HG02884 (cell line): Measurements from ENCODE around the gene PTPRF.
"Not testable (repeated sequence)": the region's sequence is repeated elsewhere in the genome, so short reads cannot be mapped to it uniquely, and the experiment has no call there.

Source experiments
- ATAC-seq: cut with Tn5 transposase; IDR thresholded peaks from one replicate; pipeline ENCODE4 v1.9.1; 2021; ENCODE audit warnings: mild to moderate bottlenecking, moderate library complexity; ENCODE audit not compliant: unreplicated experiment

Gene PTPRF

GRCh38 chr1:43621386-43621785 lies 90.7 kb downstream of the PTPRF start:
- no peak for ATAC-seq

- ATAC-seq, result no peak
Observed at GRCh38 chr1:43621861-43622260, 91.2 kb downstream of the PTPRF start.

GRCh38 chr1:43622471-43622870 lies 91.8 kb downstream of the PTPRF start:
- ATAC-seq, result no peak

- no peak for ATAC-seq
Observed at GRCh38 chr1:43622901-43623780, 92.5 kb downstream of the PTPRF start.

- ATAC-seq, result no peak
Observed at GRCh38 chr1:43625063-43625780, 94.5 kb downstream of the PTPRF start.

- ATAC-seq, result no peak
Observed at GRCh38 chr1:43632135-43632670, 101.5 kb downstream of the PTPRF start.

GRCh38 chr1:43634721-43635120 lies 104.0 kb downstream of the PTPRF start:
- no peak for ATAC-seq

- no peak for ATAC-seq
Observed at GRCh38 chr1:43636006-43636641, 105.4 kb downstream of the PTPRF start.

GRCh38 chr1:43637267-43637666 lies 106.6 kb downstream of the PTPRF start:
- ATAC-seq, result no peak

GRCh38 chr1:43638381-43638780 lies 107.7 kb downstream of the PTPRF start:
- not testable (repeated sequence) for ATAC-seq

- ATAC-seq, result no peak
Observed at GRCh38 chr1:43639976-43640794, 109.5 kb downstream of the PTPRF start.

- no peak for ATAC-seq
Observed at GRCh38 chr1:43644558-43644957, 113.9 kb downstream of the PTPRF start.

- ATAC-seq, result no peak
Observed at GRCh38 chr1:43645461-43645860, 114.8 kb downstream of the PTPRF start.

- ATAC-seq, result not testable (repeated sequence)
Observed at GRCh38 chr1:43647331-43647730, 116.6 kb downstream of the PTPRF start.

GRCh38 chr1:43648221-43648847 lies 117.7 kb downstream of the PTPRF start:
- no peak for ATAC-seq

GRCh38 chr1:43648876-43649477 lies 118.3 kb downstream of the PTPRF start:
- no peak for ATAC-seq

GRCh38 chr1:43650310-43651085 lies 119.8 kb downstream of the PTPRF start:
- ATAC-seq, result peak; percentile 44

GRCh38 chr1:43651188-43651587 lies 120.5 kb downstream of the PTPRF start:
- no peak for ATAC-seq

- ATAC-seq, result no peak
Observed at GRCh38 chr1:43651902-43652301, 121.2 kb downstream of the PTPRF start.
